HEK293 (cell line): Measurements from ENCODE around the gene CSTF1.

Experiments
- EGR2 ChIP-seq: fragments of 450-650 bp; formaldehyde crosslinking; IDR thresholded peaks from 2 replicates; pipeline ENCODE4 v1.5.1; 2016; ENCODE audit warnings: low read depth, missing biosample characterization, missing genetic modification characterization
- IKZF3 ChIP-seq: fragments of 450-650 bp; IDR thresholded peaks from 2 replicates; pipeline ENCODE4 v1.5.0; 2018; ENCODE audit warnings: missing biosample characterization, mild to moderate bottlenecking, missing genetic modification characterization, moderate library complexity
- KLF16 ChIP-seq: fragments of 450-650 bp; formaldehyde crosslinking; IDR thresholded peaks from 2 replicates; pipeline ENCODE4 v1.5.1; 2017; ENCODE audit warnings: missing biosample characterization, missing genetic modification characterization
- KLF9 ChIP-seq: fragments of 450-650 bp; formaldehyde crosslinking; IDR thresholded peaks from 2 replicates; pipeline ENCODE4 v1.5.1; 2016; ENCODE audit warnings: missing biosample characterization, missing genetic modification characterization, low read depth
- MEIS1 ChIP-seq: sonication (generic); formaldehyde crosslinking; IDR thresholded peaks from 2 replicates; pipeline ENCODE4 v1.8.1; 2022; ENCODE audit warnings: missing genetic modification reagents, mild to moderate bottlenecking, borderline replicate concordance
- PATZ1 ChIP-seq: fragments of 450-650 bp; formaldehyde crosslinking; IDR thresholded peaks from 2 replicates; pipeline ENCODE4 v1.5.1; 2016; ENCODE audit warnings: missing biosample characterization, missing genetic modification characterization
- RBAK ChIP-seq: fragments of 450-650 bp; formaldehyde crosslinking; IDR thresholded peaks from 2 replicates; pipeline ENCODE4 v1.5.1; 2016; ENCODE audit warnings: missing biosample characterization, missing genetic modification characterization
- ZBTB1 ChIP-seq: fragments of 450-650 bp; formaldehyde crosslinking; IDR thresholded peaks from 2 replicates; pipeline ENCODE4 v1.5.1; 2016; ENCODE audit warnings: missing biosample characterization, missing genetic modification characterization
- ZBTB6 ChIP-seq: fragments of 450-650 bp; formaldehyde crosslinking; IDR thresholded peaks from 2 replicates; pipeline ENCODE4 v1.5.1; 2017; ENCODE audit warnings: missing biosample characterization, missing genetic modification characterization
- ZFHX2 ChIP-seq: fragments of 450-650 bp; formaldehyde crosslinking; conservative IDR thresholded peaks from 2 replicates; pipeline ENCODE4 v1.5.1; 2016; ENCODE audit warnings: missing biosample characterization, missing genetic modification characterization
- ZFP3 ChIP-seq: fragments of 450-650 bp; formaldehyde crosslinking; IDR thresholded peaks from 2 replicates; pipeline ENCODE4 v1.5.1; 2016; ENCODE audit warnings: low read depth, missing biosample characterization, missing genetic modification characterization
- ZNF121 ChIP-seq: fragments of 450-650 bp; formaldehyde crosslinking; IDR thresholded peaks from 2 replicates; pipeline ENCODE4 v1.5.1; 2016; ENCODE audit warnings: missing biosample characterization, missing genetic modification characterization
- ZNF138 ChIP-seq: fragments of 450-650 bp; formaldehyde crosslinking; IDR thresholded peaks from 2 replicates; pipeline ENCODE4 v1.5.1; 2016; ENCODE audit warnings: missing biosample characterization, missing genetic modification characterization, borderline replicate concordance
- ZNF175 ChIP-seq: fragments of 450-650 bp; formaldehyde crosslinking; IDR thresholded peaks from 2 replicates; pipeline ENCODE4 v1.5.1; 2016; ENCODE audit warnings: missing biosample characterization, missing genetic modification characterization
- ZNF18 ChIP-seq: fragments of 450-650 bp; formaldehyde crosslinking; IDR thresholded peaks from 2 replicates; pipeline ENCODE4 v1.5.1; 2016; ENCODE audit warnings: missing biosample characterization, missing genetic modification characterization
- ZNF239 ChIP-seq: fragments of 450-650 bp; formaldehyde crosslinking; IDR thresholded peaks from 2 replicates; pipeline ENCODE4 v1.5.1; 2016; ENCODE audit warnings: missing biosample characterization, missing genetic modification characterization
- ZNF324 ChIP-seq: fragments of 450-650 bp; formaldehyde crosslinking; IDR thresholded peaks from 2 replicates; pipeline ENCODE4 v1.5.1; 2016; ENCODE audit warnings: missing biosample characterization, missing genetic modification characterization
- ZNF473 ChIP-seq: fragments of 450-650 bp; formaldehyde crosslinking; IDR thresholded peaks from 2 replicates; pipeline ENCODE4 v1.5.1; 2017; ENCODE audit warnings: missing biosample characterization, missing genetic modification characterization
- ZNF513 ChIP-seq: fragments of 450-650 bp; IDR thresholded peaks from 2 replicates; pipeline ENCODE4 v1.5.1; 2018; ENCODE audit warnings: missing biosample characterization, missing genetic modification characterization
- ZNF514 ChIP-seq: fragments of 450-650 bp; formaldehyde crosslinking; IDR thresholded peaks from 2 replicates; pipeline ENCODE4 v1.5.1; 2016; ENCODE audit warnings: missing biosample characterization, missing genetic modification characterization
- ZNF561 ChIP-seq: fragments of 450-650 bp; IDR thresholded peaks from 2 replicates; pipeline ENCODE4 v1.5.1; 2018; ENCODE audit warnings: missing biosample characterization, missing genetic modification characterization, borderline replicate concordance
- ZNF571 ChIP-seq: fragments of 450-650 bp; formaldehyde crosslinking; IDR thresholded peaks from 2 replicates; pipeline ENCODE4 v1.5.0; 2017; ENCODE audit warnings: missing biosample characterization, missing genetic modification characterization
- ZNF701 ChIP-seq: fragments of 450-650 bp; formaldehyde crosslinking; IDR thresholded peaks from 2 replicates; pipeline ENCODE4 v1.5.1; 2016; ENCODE audit warnings: missing biosample characterization, missing genetic modification characterization
- ZNF76 ChIP-seq: fragments of 450-650 bp; formaldehyde crosslinking; IDR thresholded peaks from 2 replicates; pipeline ENCODE4; 2016; ENCODE audit warnings: low read depth, missing biosample characterization, missing genetic modification characterization, borderline replicate concordance
- ZNF776 ChIP-seq: fragments of 450-650 bp; formaldehyde crosslinking; IDR thresholded peaks from 2 replicates; pipeline ENCODE4 v1.5.0; 2017; ENCODE audit warnings: missing biosample characterization, missing genetic modification characterization, borderline replicate concordance
- ZSCAN4 ChIP-seq: fragments of 450-650 bp; formaldehyde crosslinking; IDR thresholded peaks from 2 replicates; pipeline ENCODE4 v1.5.1; 2017; ENCODE audit warnings: missing biosample characterization, missing genetic modification characterization
- TF ChIP-seq, protein P1 (sequence below): fragments of 450-650 bp; formaldehyde crosslinking; IDR thresholded peaks from 2 replicates; pipeline ENCODE4 v1.5.1; 2016; ENCODE audit warnings: missing biosample characterization, missing genetic modification characterization, borderline replicate concordance
- TF ChIP-seq, protein P2 (sequence below): IDR thresholded peaks from 2 replicates; pipeline ENCODE4 v1.6.1; 2011; ENCODE audit warnings: mild to moderate bottlenecking, low read depth, low read length, borderline replicate concordance

Gene CSTF1

GRCh38 chr20:56358600-56359211 is 33.7 kb upstream of the CSTF1 start, which contains the start of gene FAM210B (continued):
- TF ChIP-seq, protein P1, sequence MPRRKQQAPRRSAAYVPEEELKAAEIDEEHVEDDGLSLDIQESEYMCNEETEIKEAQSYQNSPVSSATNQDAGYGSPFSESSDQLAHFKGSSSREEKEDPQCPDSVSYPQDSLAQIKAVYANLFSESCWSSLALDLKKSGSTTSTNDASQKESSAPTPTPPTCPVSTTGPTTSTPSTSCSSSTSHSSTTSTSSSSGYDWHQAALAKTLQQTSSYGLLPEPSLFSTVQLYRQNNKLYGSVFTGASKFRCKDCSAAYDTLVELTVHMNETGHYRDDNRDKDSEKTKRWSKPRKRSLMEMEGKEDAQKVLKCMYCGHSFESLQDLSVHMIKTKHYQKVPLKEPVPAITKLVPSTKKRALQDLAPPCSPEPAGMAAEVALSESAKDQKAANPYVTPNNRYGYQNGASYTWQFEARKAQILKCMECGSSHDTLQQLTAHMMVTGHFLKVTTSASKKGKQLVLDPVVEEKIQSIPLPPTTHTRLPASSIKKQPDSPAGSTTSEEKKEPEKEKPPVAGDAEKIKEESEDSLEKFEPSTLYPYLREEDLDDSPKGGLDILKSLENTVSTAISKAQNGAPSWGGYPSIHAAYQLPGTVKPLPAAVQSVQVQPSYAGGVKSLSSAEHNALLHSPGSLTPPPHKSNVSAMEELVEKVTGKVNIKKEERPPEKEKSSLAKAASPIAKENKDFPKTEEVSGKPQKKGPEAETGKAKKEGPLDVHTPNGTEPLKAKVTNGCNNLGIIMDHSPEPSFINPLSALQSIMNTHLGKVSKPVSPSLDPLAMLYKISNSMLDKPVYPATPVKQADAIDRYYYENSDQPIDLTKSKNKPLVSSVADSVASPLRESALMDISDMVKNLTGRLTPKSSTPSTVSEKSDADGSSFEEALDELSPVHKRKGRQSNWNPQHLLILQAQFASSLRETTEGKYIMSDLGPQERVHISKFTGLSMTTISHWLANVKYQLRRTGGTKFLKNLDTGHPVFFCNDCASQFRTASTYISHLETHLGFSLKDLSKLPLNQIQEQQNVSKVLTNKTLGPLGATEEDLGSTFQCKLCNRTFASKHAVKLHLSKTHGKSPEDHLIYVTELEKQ (tag by site-specific recombination) = no peak
- TF ChIP-seq ZNF121 (tag by site-specific recombination) = no peak
- no peak for TF ChIP-seq ZNF514
- TF ChIP-seq ZNF776 = no peak
- TF ChIP-seq ZNF473 (tag by site-specific recombination) = no peak
- TF ChIP-seq KLF16 (tag by site-specific recombination) = peak; percentile 51; the same call in 1 of the 2 replicates
- peak; percentile 24; the same call in 1 of the 2 replicates for TF ChIP-seq PATZ1 (tag by site-specific recombination)
- 0 out of 2 replicates have a peak, but pooled peaks have one; percentile 19 for TF ChIP-seq IKZF3 (tag by site-specific recombination)
- TF ChIP-seq, protein P2, sequence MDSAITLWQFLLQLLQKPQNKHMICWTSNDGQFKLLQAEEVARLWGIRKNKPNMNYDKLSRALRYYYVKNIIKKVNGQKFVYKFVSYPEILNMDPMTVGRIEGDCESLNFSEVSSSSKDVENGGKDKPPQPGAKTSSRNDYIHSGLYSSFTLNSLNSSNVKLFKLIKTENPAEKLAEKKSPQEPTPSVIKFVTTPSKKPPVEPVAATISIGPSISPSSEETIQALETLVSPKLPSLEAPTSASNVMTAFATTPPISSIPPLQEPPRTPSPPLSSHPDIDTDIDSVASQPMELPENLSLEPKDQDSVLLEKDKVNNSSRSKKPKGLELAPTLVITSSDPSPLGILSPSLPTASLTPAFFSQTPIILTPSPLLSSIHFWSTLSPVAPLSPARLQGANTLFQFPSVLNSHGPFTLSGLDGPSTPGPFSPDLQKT = no peak
- TF ChIP-seq KLF9 (tag by site-specific recombination) = peak; percentile 88
- no peak for TF ChIP-seq ZBTB6 (tag by site-specific recombination)
- no peak for TF ChIP-seq ZNF175
- no peak for TF ChIP-seq ZSCAN4
- no peak for TF ChIP-seq ZNF18 (tag by site-specific recombination)
- no peak for TF ChIP-seq ZNF138 (tag by site-specific recombination)
- no peak for TF ChIP-seq RBAK (tag by site-specific recombination)
- no peak for TF ChIP-seq ZNF76 (tag by site-specific recombination)
- TF ChIP-seq ZNF571 (tag by site-specific recombination) = no peak
- TF ChIP-seq ZBTB1 = no peak
- peak; percentile 89; the same call in 1 of the 2 replicates for TF ChIP-seq ZNF239 (tag by site-specific recombination)
- TF ChIP-seq ZNF701 = no peak
- TF ChIP-seq ZNF513 (tag by site-specific recombination) = no peak
- no peak for TF ChIP-seq ZFP3
- peak; percentile 48; the same call in 1 of the 2 replicates for TF ChIP-seq ZNF561 (tag by site-specific recombination)
- no peak for TF ChIP-seq MEIS1 (CRISPR knock-in tag)
- TF ChIP-seq ZNF324 = no peak
- TF ChIP-seq ZFHX2 (tag by site-specific recombination) = peak; percentile 87
- peak; percentile 89 for TF ChIP-seq EGR2 (tag by site-specific recombination)
